OCI-LY1 (cell line): Measurements from ENCODE around the gene SLC26A5.

Experiments used
- H2AFZ ChIP-seq: fragments of 200-600 bp; sonication (generic), shearing (Covaris generic); 2 replicates; pipeline ENCODE4 v1.6.0; 2014; ENCODE audit warnings: antibody characterized with exemption, mild to moderate bottlenecking, low read length
- H3F3A ChIP-seq: fragments of 200-600 bp; sonication (generic), shearing (Covaris generic); 2 replicates; pipeline ENCODE4 v1.6.0; 2014; ENCODE audit warnings: mild to moderate bottlenecking, antibody characterized with exemption, low read length, moderate library complexity; ENCODE audit not compliant: insufficient read depth
- H3K27ac ChIP-seq: fragments of 200-600 bp; sonication (generic); 2 replicates; pipeline ENCODE4 v1.5.1; 2014; ENCODE audit warnings: low read length, mixed run types, mild to moderate bottlenecking, low read depth; ENCODE audit not compliant: poor library complexity, severe bottlenecking
- H3K27me3 ChIP-seq: fragments of 200-600 bp; sonication (generic); 2 replicates; pipeline ENCODE4 v1.6.0; 2014; ENCODE audit warnings: antibody characterized with exemption, mild to moderate bottlenecking, low read length, moderate library complexity; ENCODE audit not compliant: insufficient read depth
- H3K36me3 ChIP-seq: fragments of 200-600 bp; sonication (generic); 2 replicates; pipeline ENCODE4 v1.6.1; 2014; ENCODE audit warnings: mild to moderate bottlenecking, antibody characterized with exemption, low read length, moderate library complexity, mixed read lengths; ENCODE audit not compliant: insufficient read depth
- H3K4me1 ChIP-seq: fragments of 200-600 bp; sonication (generic); 2 replicates; pipeline ENCODE4 v1.5.1; 2014; ENCODE audit warnings: mild to moderate bottlenecking, low read length, moderate library complexity; ENCODE audit not compliant: insufficient read depth, severe bottlenecking
- H3K4me2 ChIP-seq: fragments of 200-600 bp; sonication (generic), shearing (Covaris generic); 2 replicates; pipeline ENCODE4 v1.6.1; 2014; ENCODE audit warnings: low read length
- H3K4me3 ChIP-seq: fragments of 200-600 bp; sonication (generic); 2 replicates; pipeline ENCODE4 v1.5.1; 2014; ENCODE audit warnings: low read length, low read depth, mild to moderate bottlenecking, mixed read lengths; ENCODE audit not compliant: poor library complexity, severe bottlenecking
- H3K79me2 ChIP-seq: fragments of 200-600 bp; shearing (Covaris generic); 2 replicates; pipeline ENCODE4 v1.6.1; 2016; ENCODE audit warnings: mixed run types, low read length, mixed read lengths; ENCODE audit not compliant: insufficient read depth
- H3K9ac ChIP-seq: fragments of 200-600 bp; sonication (generic), shearing (Covaris generic); 2 replicates; pipeline ENCODE4 v1.6.1; 2014; ENCODE audit warnings: mild to moderate bottlenecking, low read length, mixed read lengths
- H3K9me2 ChIP-seq: fragments of 200-600 bp; sonication (generic), shearing (Covaris generic); 2 replicates; pipeline ENCODE4 v1.6.1; 2014; ENCODE audit warnings: low read depth, mild to moderate bottlenecking, low read length, mixed read lengths
- H3K9me3 ChIP-seq: fragments of 200-600 bp; shearing (Covaris generic); 2 replicates; pipeline ENCODE4 v1.6.1; 2014; ENCODE audit warnings: low read length, mixed read lengths
- H4K20me1 ChIP-seq: fragments of 200-600 bp; sonication (generic), shearing (Covaris generic); 2 replicates; pipeline ENCODE4 v1.6.0; 2016; ENCODE audit warnings: mild to moderate bottlenecking, low read length; ENCODE audit not compliant: insufficient read depth
- CTCF ChIP-seq: fragments of 200-600 bp; sonication (generic), shearing (Covaris generic); IDR thresholded peaks from 2 replicates; pipeline ENCODE4 v1.5.1; 2017; ENCODE audit warnings: mild to moderate bottlenecking, antibody characterized with exemption, low read length, moderate library complexity, mixed read lengths
- EZH2 ChIP-seq: fragments of 200-600 bp; sonication (generic), shearing (Covaris generic); IDR thresholded peaks from 2 replicates; pipeline ENCODE4 v1.8.0; 2017; ENCODE audit warnings: borderline replicate concordance, mixed run types, mild to moderate bottlenecking, antibody characterized with exemption, low read length, moderate library complexity, mixed read lengths

Gene SLC26A5

GRCh38 chr7:103445228-103446048, 569 bp downstream of the SLC26A5 start:
- Histone ChIP-seq H3K27me3 (0 out of 2 replicates have a peak, but pooled peaks cover 12% of the 10 kb centered on the region), H3K79me2 (no peaks in the 10 kb centered on the region), H3K4me2 (peak overlapping the region; percentile 26; the same call in 1 of the 2 replicates), H3K9me3 (no peaks in the 10 kb centered on the region), H3K4me1 (peaks cover 10% of the 10 kb centered on the region), H2AFZ (no peak overlapping the region), H3K4me3 (peak overlapping the region; percentile 7), H3K27ac (no peak overlapping the region), H3F3A (no peaks in the 10 kb centered on the region), H4K20me1 (no peaks in the 10 kb centered on the region), H3K9me2 (no peaks in the 10 kb centered on the region), H3K36me3 (no peaks in the 10 kb centered on the region), H3K9ac (no peak overlapping the region)
- TF ChIP-seq CTCF (no peak), EZH2 (no peak)

GRCh38 chr7:103439661-103440060, 6.3 kb downstream of the SLC26A5 start:
- no peak for TF ChIP-seq EZH2
- TF ChIP-seq CTCF, result no peak
- H3K4me2 ChIP-seq, result no peak overlapping the region
- H3F3A ChIP-seq, result no peaks in the 10 kb centered on the region
- no peaks in the 10 kb centered on the region for H4K20me1 ChIP-seq
- no peaks in the 10 kb centered on the region for H3K9me2 ChIP-seq
- no peaks in the 10 kb centered on the region for H3K9me3 ChIP-seq
- no peaks in the 10 kb centered on the region for H3K79me2 ChIP-seq
- 0 out of 2 replicates have a peak, but pooled peaks cover under 1% of the 10 kb centered on the region for H3K27me3 ChIP-seq
- no peaks in the 10 kb centered on the region for H3K4me1 ChIP-seq
- H2AFZ ChIP-seq, result no peak overlapping the region
- no peak overlapping the region for H3K4me3 ChIP-seq
- no peaks in the 10 kb centered on the region for H3K36me3 ChIP-seq
- H3K9ac ChIP-seq, result no peak overlapping the region
- H3K27ac ChIP-seq, result no peak overlapping the region

GRCh38 chr7:103437623-103438022, 8.4 kb downstream of the SLC26A5 start:
- no peaks in the 10 kb centered on the region for H3F3A ChIP-seq
- H3K4me3 ChIP-seq, result no peak overlapping the region
- no peaks in the 10 kb centered on the region for H3K9me2 ChIP-seq
- TF ChIP-seq EZH2 (no peak), CTCF (no peak)
- H3K9me3 ChIP-seq, result no peaks in the 10 kb centered on the region
- no peak overlapping the region for H3K4me2 ChIP-seq
- H3K36me3 ChIP-seq, result no peaks in the 10 kb centered on the region
- H3K9ac ChIP-seq, result no peak overlapping the region
- no peaks in the 10 kb centered on the region for H3K79me2 ChIP-seq
- no peak overlapping the region for H3K27ac ChIP-seq
- H3K27me3 ChIP-seq, result no peaks in the 10 kb centered on the region
- H3K4me1 ChIP-seq, result no peaks in the 10 kb centered on the region
- H2AFZ ChIP-seq, result no peak overlapping the region
- no peaks in the 10 kb centered on the region for H4K20me1 ChIP-seq
